Peyer's patch (tissue), 4 donors: Measurements from ENCODE around the gene CLDN9. TPM values are rescaled to one million over a fixed set of nuclear protein-coding genes. Genes with fewer than 3 reads are reported as not detected.
A peak's percentile ranks its signal among the peaks of the same experiment; 100 is the strongest.

ENCODE experiments used
- DNase-seq, 3 donors: peaks; one replicate each; pipeline ENCODE4 v3.0.0-alpha.2; 2017 to 2019
- H3K27ac ChIP-seq, 4 donors: fragments of 200-600 bp; sonication (generic); one replicate each; pipeline ENCODE4 v1.5.1; 2016 to 2019
- H3K27me3 ChIP-seq, 2 donors: fragments of 200-600 bp; sonication (generic); one replicate each; pipeline ENCODE4 v1.5.1; 2019
- H3K36me3 ChIP-seq, 3 donors: fragments of 200-600 bp; sonication (generic); one replicate each; pipeline ENCODE4 v1.5.1; 2016 to 2019
- H3K4me1 ChIP-seq, 4 donors: fragments of 200-600 bp; sonication (generic); one replicate each; pipeline ENCODE4 v1.5.1; 2016 to 2019
- H3K4me3 ChIP-seq, 4 donors: fragments of 200-600 bp; sonication (generic); 1 replicate in 3 of 4; 2 replicates in 1 of 4; pipeline ENCODE4 v1.5.1; 2016 to 2019; ENCODE audit warnings: mild to moderate bottlenecking in 1 of 4
- H3K9me3 ChIP-seq, 4 donors: fragments of 200-600 bp; sonication (generic); one replicate each; pipeline ENCODE4 v1.5.1; 2016 to 2019; ENCODE audit warnings: mild to moderate bottlenecking in 1 of 4
- CTCF ChIP-seq, 6 experiments: fragments of 450-650 bp in 4 of 6; fragments of 200-600 bp in 2 of 6; sonication (generic) in 1 of 6; IDR thresholded peaks; one replicate each; pipeline ENCODE4 v1.5.1; 2017 to 2019; ENCODE audit warnings: antibody characterized with exemption in 6 of 6, mild to moderate bottlenecking in 3 of 6, moderate library complexity in 1 of 6
- POLR2A ChIP-seq, 2 donors: fragments of 450-650 bp; IDR thresholded peaks; one replicate each; pipeline ENCODE4 v1.5.1; 2017; ENCODE audit warnings: antibody characterized with exemption in 2 of 2, mild to moderate bottlenecking in 2 of 2, moderate library complexity in 2 of 2
- total RNA-seq, 4 donors: library from RNA; depleted of rRNA; stranded (reverse); fragments of >200 nt; gene quantifications; one replicate each; pipeline ENCODE4 v1.1.0, GENCODE V29; 2016

The CLDN9 gene
- total RNA-seq, 4 donors from 2014 or later, result 0.76 to 2.5 (median 1.2) TPM

- Histone ChIP-seq H3K4me1 (peaks cover 5 to 15% (median 5%) of the 10 kb centered on the region in 4 donors), H3K4me3 (no peak overlapping the region), H3K27me3 (no peaks in the 10 kb centered on the region), H3K27ac (no peak overlapping the region), H3K36me3 (no peaks in the 10 kb centered on the region), H3K9me3 (no peaks in the 10 kb centered on the region)
- no peak for DNase-seq
- TF ChIP-seq POLR2A (IDR thresholded peaks at IDR 0.05) (no peak), CTCF (IDR thresholded peaks at IDR 0.05) (no peak)
Observed at GRCh38 chr16:2976201-2976600, 36.5 kb upstream of the CLDN9 start.

GRCh38 chr16:2976673-2977072, 36.0 kb upstream of the CLDN9 start:
- Histone ChIP-seq H3K27me3 (no peaks in the 10 kb centered on the region), H3K36me3 (no peaks in the 10 kb centered on the region), H3K27ac (no peak overlapping the region), H3K4me1 (peaks cover 5 to 19% (median 5%) of the 10 kb centered on the region in 4 donors), H3K9me3 (no peaks in the 10 kb centered on the region), H3K4me3 (no peak overlapping the region)
- no peak for DNase-seq
- no peak for TF ChIP-seq CTCF (IDR thresholded peaks at IDR 0.05)
- TF ChIP-seq POLR2A (IDR thresholded peaks at IDR 0.05), result no peak

DNA sequence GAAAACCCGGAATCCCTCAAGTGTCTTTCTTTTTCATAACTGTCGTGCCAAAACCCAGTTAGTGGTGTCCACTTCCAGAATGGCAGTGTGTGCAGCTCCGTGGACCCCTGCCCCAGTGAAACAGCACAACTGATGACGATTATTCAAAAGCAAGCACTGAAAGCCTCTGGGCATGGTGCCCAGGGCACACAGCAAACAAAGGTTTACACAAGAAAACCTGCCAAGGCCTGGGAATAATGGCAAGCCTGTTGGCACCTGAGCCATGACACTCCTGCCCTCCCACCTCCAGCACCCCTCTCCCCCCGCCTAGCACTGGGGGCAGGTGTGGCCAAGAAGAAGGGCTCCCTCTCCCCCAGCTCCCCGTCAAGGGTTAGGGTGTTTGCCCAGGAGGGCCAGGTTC, 35.3 kb upstream of the CLDN9 start:
- no peaks in the 10 kb centered on the region for H3K36me3 ChIP-seq
- no peaks in the 10 kb centered on the region for H3K27me3 ChIP-seq
- DNase-seq, result no peak
- H3K9me3 ChIP-seq, result no peaks in the 10 kb centered on the region
- no peak for TF ChIP-seq POLR2A (IDR thresholded peaks at IDR 0.05)
- no peak for TF ChIP-seq CTCF (IDR thresholded peaks at IDR 0.05)
- H3K4me3 ChIP-seq, result no peak overlapping the region
- H3K4me1 ChIP-seq, result peaks cover 5 to 19% (median 5%) of the 10 kb centered on the region in 4 donors
- H3K27ac ChIP-seq, result no peak overlapping the region

DNA sequence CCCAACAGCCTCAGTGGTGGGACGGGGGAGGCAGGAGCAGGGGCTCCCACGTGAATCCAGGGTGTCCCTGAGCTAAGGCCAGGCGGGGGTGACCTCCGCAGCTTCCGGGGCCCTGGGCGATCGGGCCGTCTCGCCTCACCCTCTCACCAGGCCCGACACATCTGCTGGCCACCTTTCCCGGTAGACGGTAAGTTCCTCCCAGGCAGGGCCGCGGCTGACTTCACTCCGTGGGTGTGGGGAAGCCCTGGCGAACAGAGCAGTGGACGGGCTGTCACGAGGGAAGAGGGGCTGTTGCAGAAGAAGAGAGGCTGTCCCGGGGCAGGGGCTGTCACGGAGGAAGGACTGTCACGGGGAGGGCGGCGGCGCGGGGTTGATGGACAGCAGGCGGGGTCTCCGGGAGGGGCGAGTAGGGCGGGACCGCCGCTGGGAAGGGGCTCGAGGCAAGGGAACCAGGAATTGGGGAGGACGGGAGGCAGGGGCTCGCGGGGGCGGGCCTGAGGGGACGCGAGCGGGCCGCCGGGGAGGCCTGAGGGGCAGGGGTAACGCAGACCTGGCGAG, 33.0 kb upstream of the CLDN9 start:
- no peak for DNase-seq
- H3K4me1 ChIP-seq, result peaks cover 5 to 23% (median 7%) of the 10 kb centered on the region in 4 donors
- no peaks in the 10 kb centered on the region for H3K36me3 ChIP-seq
- H3K27ac ChIP-seq, result peak overlapping the region in 1 of 4 donors; percentile 85
- peak overlapping the region; percentile 74 to 93 (median 76) for H3K4me3 ChIP-seq
- H3K27me3 ChIP-seq, result no peaks in the 10 kb centered on the region
- no peaks in the 10 kb centered on the region for H3K9me3 ChIP-seq
- TF ChIP-seq POLR2A (IDR thresholded peaks at IDR 0.05), result no peak
- TF ChIP-seq CTCF (IDR thresholded peaks at IDR 0.05), result no peak

GRCh38 chr16:2980227-2981176, 32.2 kb upstream of the CLDN9 start, which contains the start of gene PKMYT1:
Gene PKMYT1 (minus strand): TSS chr16:2980446. CDS start chr16:2979657, 789 bp downstream.
- DNase-seq, result peak; percentile 86 to 96 (median 96)
- Histone ChIP-seq H3K36me3 (no peaks in the 10 kb centered on the region), H3K9me3 (no peaks in the 10 kb centered on the region), H3K4me3 (peak within 1 kb of the TSS; percentile 74 to 93 (median 76)), H3K27me3 (no peaks in the 10 kb centered on the region), H3K27ac (peak within 1 kb of the TSS; percentile 85 to 93 (median 89)), H3K4me1 (peaks cover 5 to 23% (median 7%) of the 10 kb centered on the region in 4 donors)
- no peak for TF ChIP-seq CTCF (IDR thresholded peaks at IDR 0.05)
- peak; percentile 97 for TF ChIP-seq POLR2A (IDR thresholded peaks at IDR 0.05)
